ENCODE measurements around the gene LEF1. TPM values are rescaled to one million over a fixed set of nuclear protein-coding genes. Genes with fewer than 3 reads are reported as not detected.

The LEF1 gene
- total RNA-seq, 1 donor from 2014 or later, result 55.0 TPM

DNA sequence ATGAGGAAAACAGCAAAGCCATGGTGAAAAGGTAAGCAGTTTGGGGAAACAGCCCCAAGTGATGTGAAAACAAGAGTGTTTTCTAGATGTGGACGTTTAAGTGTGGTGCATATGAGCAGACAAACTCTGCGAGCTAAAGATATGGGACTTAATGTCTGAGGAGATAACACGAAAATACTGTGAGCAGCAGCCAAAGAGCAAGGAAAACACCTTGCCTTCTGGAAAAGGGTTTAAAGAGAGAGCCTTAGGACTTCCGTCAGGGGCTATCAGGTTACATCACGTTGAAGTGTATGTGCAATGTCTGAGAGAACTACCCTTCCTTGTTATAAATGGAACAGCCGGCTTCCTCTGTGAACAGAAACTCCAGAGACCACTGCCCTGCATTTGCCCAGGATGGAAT lies 54.2 kb downstream of the LEF1 start:
- no peak for TF ChIP-seq CTCF (conservative IDR thresholded peaks at IDR 0.05)
- H3K4me3 Mint-ChIP-seq, result no peak overlapping the region
- no peak overlapping the region for H3K27ac Mint-ChIP-seq (ENCODE audit: unreplicated experiment)
- no peak for DNase-seq (ENCODE audit: low read depth, low spot score)
- no peaks in the 10 kb centered on the region for H3K9me3 Mint-ChIP-seq
- H3K27me3 Mint-ChIP-seq (ENCODE audit: low read depth), result no peaks in the 10 kb centered on the region
- H3K4me1 Mint-ChIP-seq, result peaks cover 64% of the 10 kb centered on the region
- no peaks in the 10 kb centered on the region for H3K36me3 Mint-ChIP-seq (ENCODE audit: low read depth)

DNA sequence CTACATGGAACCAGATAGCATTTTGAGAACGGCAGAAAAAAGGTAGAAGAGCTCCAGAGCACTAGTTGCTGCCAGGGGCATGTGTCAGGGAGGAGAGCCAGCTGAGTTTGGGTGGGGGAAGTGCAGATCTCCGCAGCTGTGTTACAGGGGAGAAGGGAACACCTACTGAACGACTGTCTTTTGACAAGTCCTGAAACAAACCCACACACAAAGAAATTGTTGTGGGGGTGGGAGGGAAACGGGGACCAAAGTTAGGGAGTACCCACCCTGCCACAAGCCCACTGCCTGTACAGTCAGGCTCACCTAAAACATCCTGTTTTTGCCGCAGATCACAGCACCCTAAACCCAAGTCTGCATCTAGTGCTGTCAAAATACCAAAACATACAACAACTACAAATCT lies 55.5 kb downstream of the LEF1 start:
- Mint-ChIP-seq H3K9me3 (no peaks in the 10 kb centered on the region), H3K27ac (ENCODE audit: unreplicated experiment) (no peak overlapping the region), H3K4me3 (no peak overlapping the region), H3K27me3 (ENCODE audit: low read depth) (no peaks in the 10 kb centered on the region), H3K36me3 (ENCODE audit: low read depth) (no peaks in the 10 kb centered on the region), H3K4me1 (peaks cover 68% of the 10 kb centered on the region)
- no peak for TF ChIP-seq CTCF (conservative IDR thresholded peaks at IDR 0.05)
- no peak for DNase-seq (ENCODE audit: low read depth, low spot score)

DNA sequence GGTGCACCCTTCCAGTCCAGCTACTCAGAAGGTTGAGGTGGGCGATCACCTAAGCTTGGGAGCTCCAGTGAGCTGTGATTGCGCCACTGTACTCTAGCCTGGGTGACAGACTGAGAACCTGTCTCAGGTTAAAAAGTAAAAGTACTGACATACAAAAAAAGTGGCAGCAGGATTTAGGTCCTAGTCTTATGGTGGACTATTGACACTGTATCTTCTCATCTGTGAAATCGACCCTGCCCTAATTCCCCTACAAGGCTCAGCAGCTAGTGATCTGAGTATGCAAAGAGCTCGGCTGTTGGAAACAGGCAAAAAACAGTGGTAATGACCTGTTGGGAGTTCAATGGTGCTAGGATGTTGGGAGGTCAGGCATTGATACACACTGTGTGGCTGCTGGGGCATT lies 57.0 kb downstream of the LEF1 start:
- Mint-ChIP-seq H3K4me3 (no peak overlapping the region), H3K4me1 (peaks cover 65% of the 10 kb centered on the region), H3K27me3 (ENCODE audit: low read depth) (no peaks in the 10 kb centered on the region), H3K9me3 (no peaks in the 10 kb centered on the region), H3K36me3 (ENCODE audit: low read depth) (no peaks in the 10 kb centered on the region), H3K27ac (ENCODE audit: unreplicated experiment) (no peak overlapping the region)
- TF ChIP-seq CTCF (conservative IDR thresholded peaks at IDR 0.05), result no peak
- DNase-seq (ENCODE audit: low read depth, low spot score), result no peak

- no peak for DNase-seq (ENCODE audit: low read depth, low spot score)
- H3K36me3 Mint-ChIP-seq (ENCODE audit: low read depth), result no peaks in the 10 kb centered on the region
- no peak for TF ChIP-seq CTCF (conservative IDR thresholded peaks at IDR 0.05)
- no peaks in the 10 kb centered on the region for H3K27me3 Mint-ChIP-seq (ENCODE audit: low read depth)
- H3K9me3 Mint-ChIP-seq, result no peaks in the 10 kb centered on the region
- peaks cover 62% of the 10 kb centered on the region for H3K4me1 Mint-ChIP-seq
- H3K4me3 Mint-ChIP-seq, result no peak overlapping the region
- H3K27ac Mint-ChIP-seq (ENCODE audit: unreplicated experiment), result no peak overlapping the region
Observed at GRCh38 chr4:108110450-108110849, 58.3 kb downstream of the LEF1 start.

DNA sequence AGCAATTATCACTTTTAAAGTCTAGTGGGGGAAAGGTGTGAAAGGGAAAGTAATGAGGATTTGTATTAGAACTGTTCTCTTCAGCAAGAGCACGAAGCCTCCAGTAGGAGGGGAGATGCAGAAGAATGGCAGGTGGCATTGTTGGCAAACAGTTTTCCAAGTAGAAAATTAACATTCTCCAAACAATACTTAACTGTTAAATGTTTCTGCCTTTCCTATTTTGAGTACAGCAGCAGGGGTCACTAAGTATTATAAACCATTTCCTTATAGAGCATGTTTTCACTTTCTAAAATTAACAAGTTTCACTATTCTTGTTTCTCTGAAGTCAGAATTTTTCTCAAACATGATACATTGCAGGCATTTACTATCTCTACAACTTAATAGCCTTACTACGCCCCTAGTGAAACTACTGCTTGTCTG lies 58.7 kb downstream of the LEF1 start:
- no peak for TF ChIP-seq CTCF (conservative IDR thresholded peaks at IDR 0.05)
- DNase-seq (ENCODE audit: low read depth, low spot score), result no peak
- Mint-ChIP-seq H3K9me3 (no peaks in the 10 kb centered on the region), H3K4me1 (peaks cover 57% of the 10 kb centered on the region), H3K36me3 (ENCODE audit: low read depth) (no peaks in the 10 kb centered on the region), H3K27me3 (ENCODE audit: low read depth) (no peaks in the 10 kb centered on the region), H3K27ac (ENCODE audit: unreplicated experiment) (no peak overlapping the region), H3K4me3 (no peak overlapping the region)

DNA sequence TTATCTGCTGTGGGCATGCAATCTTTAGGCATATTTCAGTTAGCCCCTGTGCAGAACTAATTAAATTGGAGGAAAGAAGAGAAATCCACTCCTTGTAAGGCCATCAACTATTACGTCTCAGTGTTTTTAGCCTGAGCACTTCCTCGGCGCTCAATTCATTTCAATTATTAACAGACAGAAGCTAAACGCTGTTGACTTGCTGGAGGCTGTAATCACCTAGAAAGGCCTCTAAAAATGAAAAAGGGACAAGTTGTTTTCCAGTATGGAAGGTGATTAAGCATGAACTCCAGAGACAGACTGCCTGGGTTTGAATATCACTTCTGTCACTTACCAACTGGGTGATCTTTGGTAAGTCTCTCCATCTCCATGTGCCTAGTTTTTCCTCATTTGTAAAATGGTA lies 59.6 kb downstream of the LEF1 start:
- peaks cover 48% of the 10 kb centered on the region for H3K4me1 Mint-ChIP-seq
- H3K27me3 Mint-ChIP-seq (ENCODE audit: low read depth), result no peaks in the 10 kb centered on the region
- DNase-seq (ENCODE audit: low read depth, low spot score), result no peak
- TF ChIP-seq CTCF (conservative IDR thresholded peaks at IDR 0.05), result no peak
- H3K4me3 Mint-ChIP-seq, result no peak overlapping the region
- H3K27ac Mint-ChIP-seq (ENCODE audit: unreplicated experiment), result no peak overlapping the region
- no peaks in the 10 kb centered on the region for H3K9me3 Mint-ChIP-seq
- no peaks in the 10 kb centered on the region for H3K36me3 Mint-ChIP-seq (ENCODE audit: low read depth)

Measured in neural crest cell (in vitro differentiated cells).